C4-2B (cell line): Measurements from ENCODE around the gene LILRB2.

Source experiments
- ZFX ChIP-seq: fragments of 450-650 bp; IDR thresholded peaks from 2 replicates; pipeline ENCODE4 v1.6.1; 2017
- TF ChIP-seq, protein P1 (sequence below): fragments of 450-650 bp; conservative IDR thresholded peaks from 2 replicates; pipeline ENCODE4 v1.5.1; 2017; ENCODE audit warnings: mild to moderate bottlenecking

DNA sequence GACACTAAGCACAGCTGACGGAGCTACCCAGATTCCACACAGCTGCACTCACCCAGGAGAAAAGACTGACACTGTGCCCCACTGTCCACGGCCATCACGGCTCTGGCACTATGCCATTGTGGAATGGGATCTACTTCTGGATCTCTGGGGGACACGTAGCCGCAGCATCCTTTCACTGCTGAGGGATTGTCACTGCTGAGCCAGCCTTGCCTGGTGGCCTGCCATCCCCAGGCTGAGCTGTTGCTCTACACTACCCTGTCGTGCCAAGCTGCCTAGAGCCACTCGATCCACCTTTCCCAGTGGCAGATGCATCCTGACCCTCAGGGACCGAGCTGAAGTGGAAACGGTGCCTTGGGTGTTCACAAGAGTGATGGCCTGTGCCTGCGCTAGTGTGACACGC, 18.8 kb downstream of the LILRB2 start:
- TF ChIP-seq, protein P1, sequence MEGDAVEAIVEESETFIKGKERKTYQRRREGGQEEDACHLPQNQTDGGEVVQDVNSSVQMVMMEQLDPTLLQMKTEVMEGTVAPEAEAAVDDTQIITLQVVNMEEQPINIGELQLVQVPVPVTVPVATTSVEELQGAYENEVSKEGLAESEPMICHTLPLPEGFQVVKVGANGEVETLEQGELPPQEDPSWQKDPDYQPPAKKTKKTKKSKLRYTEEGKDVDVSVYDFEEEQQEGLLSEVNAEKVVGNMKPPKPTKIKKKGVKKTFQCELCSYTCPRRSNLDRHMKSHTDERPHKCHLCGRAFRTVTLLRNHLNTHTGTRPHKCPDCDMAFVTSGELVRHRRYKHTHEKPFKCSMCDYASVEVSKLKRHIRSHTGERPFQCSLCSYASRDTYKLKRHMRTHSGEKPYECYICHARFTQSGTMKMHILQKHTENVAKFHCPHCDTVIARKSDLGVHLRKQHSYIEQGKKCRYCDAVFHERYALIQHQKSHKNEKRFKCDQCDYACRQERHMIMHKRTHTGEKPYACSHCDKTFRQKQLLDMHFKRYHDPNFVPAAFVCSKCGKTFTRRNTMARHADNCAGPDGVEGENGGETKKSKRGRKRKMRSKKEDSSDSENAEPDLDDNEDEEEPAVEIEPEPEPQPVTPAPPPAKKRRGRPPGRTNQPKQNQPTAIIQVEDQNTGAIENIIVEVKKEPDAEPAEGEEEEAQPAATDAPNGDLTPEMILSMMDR, result no peak
- TF ChIP-seq ZFX, result no peak
